ENCODE results near the gene FOCAD.

FOCAD gene

DNA sequence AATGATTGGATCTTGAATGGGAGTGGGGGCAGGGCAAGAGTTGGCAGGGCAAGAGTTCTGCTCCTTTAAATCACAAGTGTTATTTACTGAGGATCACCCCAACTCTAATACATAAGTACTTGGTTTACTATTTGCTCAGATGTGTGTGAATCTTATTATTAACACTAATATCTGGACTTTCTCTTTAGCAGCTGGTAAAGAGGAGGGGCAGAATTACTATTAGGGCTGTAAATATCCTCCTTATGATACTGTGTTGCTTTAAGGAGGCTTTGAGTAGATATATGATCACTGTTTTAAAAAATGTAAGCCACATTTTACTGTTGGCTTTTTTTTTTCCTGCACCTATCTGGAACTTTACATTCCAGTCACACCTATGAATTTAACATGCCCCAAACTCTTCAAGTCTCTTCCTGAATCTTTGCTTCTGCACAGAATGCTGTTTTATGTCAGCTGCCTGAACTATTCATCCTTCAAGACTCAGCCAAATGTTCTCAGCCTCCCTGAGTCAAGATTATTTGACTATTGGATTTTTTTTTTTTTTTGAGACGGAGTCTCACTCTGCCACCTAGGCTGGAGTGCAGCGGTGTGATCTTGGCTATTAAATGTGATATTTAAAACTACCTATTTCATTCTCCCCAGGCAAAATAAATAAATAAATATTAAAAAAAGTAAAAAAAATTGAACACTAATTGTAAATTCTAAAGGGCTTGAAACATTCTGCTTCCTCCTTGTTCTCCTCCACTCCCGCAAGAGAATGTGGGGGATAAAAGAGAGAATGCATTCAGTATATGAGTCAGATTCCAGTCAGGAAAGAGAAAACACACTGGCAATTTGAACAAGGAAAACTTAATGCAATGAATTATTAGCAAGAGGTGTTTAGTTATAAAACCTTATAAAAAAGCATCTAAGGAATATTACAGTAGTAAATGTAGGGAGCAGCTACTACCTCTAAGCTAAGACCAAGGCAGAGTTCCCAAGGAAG lies 99.3 kb downstream of the FOCAD start:
- Histone ChIP-seq H3K9me2 (replicated peaks; ENCODE audit: control insufficient read depth, low read length) (no peaks in the 10 kb centered on the region), H3K4me1 (ENCODE audit: control insufficient read depth, low read length) (no peaks in the 10 kb centered on the region), H3K4me3 (ENCODE audit: low read length) (no peak overlapping the region), H3F3A (ENCODE audit: control insufficient read depth, insufficient read depth) (no peaks in the 10 kb centered on the region), H3K79me2 (ENCODE audit: control insufficient read depth, low read length) (no peaks in the 10 kb centered on the region), H3K27me3 (ENCODE audit: control insufficient read depth, low read length) (no peaks in the 10 kb centered on the region), H3K4me2 (ENCODE audit: low read length) (no peak overlapping the region), H4K20me1 (ENCODE audit: control insufficient read depth, insufficient read depth, low read depth, low read length) (no peaks in the 10 kb centered on the region), H3K27ac (ENCODE audit: low read depth, low read length) (no peak overlapping the region), H3K36me3 (ENCODE audit: control insufficient read depth, low read length) (no peaks in the 10 kb centered on the region), H3K9me3 (ENCODE audit: control insufficient read depth, insufficient read depth, low read length) (no peaks in the 10 kb centered on the region)
- TF ChIP-seq, protein P1, sequence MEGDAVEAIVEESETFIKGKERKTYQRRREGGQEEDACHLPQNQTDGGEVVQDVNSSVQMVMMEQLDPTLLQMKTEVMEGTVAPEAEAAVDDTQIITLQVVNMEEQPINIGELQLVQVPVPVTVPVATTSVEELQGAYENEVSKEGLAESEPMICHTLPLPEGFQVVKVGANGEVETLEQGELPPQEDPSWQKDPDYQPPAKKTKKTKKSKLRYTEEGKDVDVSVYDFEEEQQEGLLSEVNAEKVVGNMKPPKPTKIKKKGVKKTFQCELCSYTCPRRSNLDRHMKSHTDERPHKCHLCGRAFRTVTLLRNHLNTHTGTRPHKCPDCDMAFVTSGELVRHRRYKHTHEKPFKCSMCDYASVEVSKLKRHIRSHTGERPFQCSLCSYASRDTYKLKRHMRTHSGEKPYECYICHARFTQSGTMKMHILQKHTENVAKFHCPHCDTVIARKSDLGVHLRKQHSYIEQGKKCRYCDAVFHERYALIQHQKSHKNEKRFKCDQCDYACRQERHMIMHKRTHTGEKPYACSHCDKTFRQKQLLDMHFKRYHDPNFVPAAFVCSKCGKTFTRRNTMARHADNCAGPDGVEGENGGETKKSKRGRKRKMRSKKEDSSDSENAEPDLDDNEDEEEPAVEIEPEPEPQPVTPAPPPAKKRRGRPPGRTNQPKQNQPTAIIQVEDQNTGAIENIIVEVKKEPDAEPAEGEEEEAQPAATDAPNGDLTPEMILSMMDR (IDR thresholded peaks at IDR 0.05; ENCODE audit: low read depth, low read length, poor library complexity, severe bottlenecking) = no peak
- no peak for TF ChIP-seq EZH2phosphoT487 (IDR thresholded peaks at IDR 0.05; ENCODE audit: borderline replicate concordance, low read length)

DNA sequence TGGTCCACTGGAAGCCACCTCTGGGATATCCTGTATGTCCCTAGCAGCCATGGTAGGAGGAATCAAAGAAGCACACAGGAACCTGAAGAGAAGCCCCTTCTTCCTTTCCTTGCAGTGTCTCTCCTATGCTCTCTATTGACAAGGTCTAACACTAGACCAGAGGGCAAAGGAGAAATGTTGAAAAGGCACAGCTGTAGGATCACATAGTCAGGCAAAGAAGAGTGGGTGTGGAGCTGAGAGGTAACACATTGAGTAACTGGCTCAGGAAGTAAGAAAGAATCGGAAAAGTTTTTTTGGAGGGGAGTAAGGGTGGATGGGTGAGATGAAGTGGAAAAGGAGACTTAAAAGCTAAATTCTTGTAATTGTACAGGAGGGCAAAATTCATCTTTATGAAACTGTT lies 100.1 kb downstream of the FOCAD start:
- H3K4me2 ChIP-seq (ENCODE audit: low read length) = no peak overlapping the region
- TF ChIP-seq EZH2phosphoT487 (IDR thresholded peaks at IDR 0.05; ENCODE audit: borderline replicate concordance, low read length) = no peak
- TF ChIP-seq, protein P1 (IDR thresholded peaks at IDR 0.05; ENCODE audit: low read depth, low read length, poor library complexity, severe bottlenecking) = no peak
- no peaks in the 10 kb centered on the region for H3K4me1 ChIP-seq (ENCODE audit: control insufficient read depth, low read length)
- H3K4me3 ChIP-seq (ENCODE audit: low read length) = no peak overlapping the region
- H3K79me2 ChIP-seq (ENCODE audit: control insufficient read depth, low read length) = no peaks in the 10 kb centered on the region
- no peak overlapping the region for H3K27ac ChIP-seq (ENCODE audit: low read depth, low read length)
- H3K9me2 ChIP-seq (replicated peaks; ENCODE audit: control insufficient read depth, low read length) = no peaks in the 10 kb centered on the region
- no peaks in the 10 kb centered on the region for H3F3A ChIP-seq (ENCODE audit: control insufficient read depth, insufficient read depth)
- no peaks in the 10 kb centered on the region for H4K20me1 ChIP-seq (ENCODE audit: control insufficient read depth, insufficient read depth, low read depth, low read length)
- H3K9me3 ChIP-seq (ENCODE audit: control insufficient read depth, insufficient read depth, low read length) = no peaks in the 10 kb centered on the region
- H3K36me3 ChIP-seq (ENCODE audit: control insufficient read depth, low read length) = no peaks in the 10 kb centered on the region
- no peaks in the 10 kb centered on the region for H3K27me3 ChIP-seq (ENCODE audit: control insufficient read depth, low read length)

DNA sequence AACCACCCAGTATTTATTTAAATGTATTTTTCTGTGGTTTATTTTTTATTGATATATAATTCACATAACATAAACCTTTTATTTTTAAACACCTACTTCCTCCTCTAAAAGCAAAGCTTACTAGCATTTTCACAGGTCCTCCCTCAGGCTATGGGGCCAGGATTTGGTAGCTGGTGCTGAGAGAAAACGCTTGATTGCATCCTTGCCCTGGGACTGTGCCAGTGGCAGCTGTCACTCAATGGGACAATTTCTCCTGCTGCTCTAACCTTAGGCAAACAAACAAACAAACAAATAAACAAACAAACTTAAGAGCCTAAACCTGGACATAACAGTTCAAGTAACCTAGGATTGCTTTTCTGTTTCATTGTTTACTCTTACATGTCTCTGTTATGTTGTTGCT lies 102.7 kb downstream of the FOCAD start:
- Histone ChIP-seq H3K4me3 (ENCODE audit: low read length) (no peak overlapping the region), H4K20me1 (ENCODE audit: control insufficient read depth, insufficient read depth, low read depth, low read length) (no peaks in the 10 kb centered on the region), H3F3A (ENCODE audit: control insufficient read depth, insufficient read depth) (no peaks in the 10 kb centered on the region), H3K27me3 (ENCODE audit: control insufficient read depth, low read length) (no peaks in the 10 kb centered on the region), H3K79me2 (ENCODE audit: control insufficient read depth, low read length) (no peaks in the 10 kb centered on the region), H3K4me1 (ENCODE audit: control insufficient read depth, low read length) (no peaks in the 10 kb centered on the region), H3K4me2 (ENCODE audit: low read length) (no peak overlapping the region), H3K36me3 (ENCODE audit: control insufficient read depth, low read length) (no peaks in the 10 kb centered on the region), H3K9me2 (replicated peaks; ENCODE audit: control insufficient read depth, low read length) (no peaks in the 10 kb centered on the region), H3K27ac (ENCODE audit: low read depth, low read length) (no peak overlapping the region), H3K9me3 (ENCODE audit: control insufficient read depth, insufficient read depth, low read length) (no peaks in the 10 kb centered on the region)
- TF ChIP-seq, protein P1 (IDR thresholded peaks at IDR 0.05; ENCODE audit: low read depth, low read length, poor library complexity, severe bottlenecking) = no peak
- no peak for TF ChIP-seq EZH2phosphoT487 (IDR thresholded peaks at IDR 0.05; ENCODE audit: borderline replicate concordance, low read length)

Data from DOHH2 (cell line).